IPS DF 6.9 (cell line): Measurements from ENCODE around the gene KHDC1.
"Not testable (repeated sequence)": the region's sequence is repeated elsewhere in the genome, so short reads cannot be mapped to it uniquely, and the experiment has no call there.

Experiments used
- DNase-seq: peaks from one replicate; pipeline ENCODE4 v3.0.0-alpha.2; 2013; ENCODE audit warnings: low read depth, low spot score
- H3K27ac ChIP-seq: one replicate; pipeline ENCODE4 v1.5.1; 2013; ENCODE audit warnings: low read length, control low read depth
- H3K27me3 ChIP-seq: 2 replicates; pipeline ENCODE4 v1.6.1; 2013; ENCODE audit warnings: mild to moderate bottlenecking, low read length; ENCODE audit not compliant: control insufficient read depth, insufficient read depth
- H3K36me3 ChIP-seq: 2 replicates; pipeline ENCODE4 v1.6.1; 2013; ENCODE audit warnings: low read length; ENCODE audit not compliant: control insufficient read depth, insufficient read depth
- H3K4me1 ChIP-seq: 2 replicates; pipeline ENCODE4 v1.6.1; 2013; ENCODE audit warnings: low read length; ENCODE audit not compliant: control insufficient read depth, insufficient read depth
- H3K4me3 ChIP-seq: 2 replicates; pipeline ENCODE4 v1.5.1; 2013; ENCODE audit warnings: mild to moderate bottlenecking, low read length
- H3K9me3 ChIP-seq: 2 replicates; pipeline ENCODE4 v1.6.1; 2013; ENCODE audit warnings: low read length, inconsistent platforms; ENCODE audit not compliant: control insufficient read depth, insufficient read depth
- WGBS: extraction: QIAGEN DNeasy Blood & Tissue Kit; methylation state at CpG from one replicate; pipeline ENCODE4 v1.1.7; 2013; ENCODE audit warnings: mixed read lengths, missing lambda C conversion rate; ENCODE audit not compliant: insufficient read length, insufficient coverage; 5-methylcytosine and 5-hydroxymethylcytosine counted together

Gene KHDC1, protein sequence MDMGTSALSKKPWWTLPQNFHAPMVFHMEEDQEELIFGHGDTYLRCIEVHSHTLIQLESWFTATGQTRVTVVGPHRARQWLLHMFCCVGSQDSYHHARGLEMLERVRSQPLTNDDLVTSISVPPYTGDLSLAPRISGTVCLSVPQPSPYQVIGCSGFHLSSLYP

GRCh38 chr6:73262671-73263569, at the start of gene KHDC1:
KHDC1 (minus strand) TSS chr6:73263196; CDS start chr6:73242517, 20,679 bp downstream.
- H3K27me3 ChIP-seq, result no peaks in the 10 kb centered on the region
- DNase-seq, result peak; percentile 37
- no CpG with 5 or more reads among the region's 63 CpGs for WGBS
- no peaks in the 10 kb centered on the region for H3K9me3 ChIP-seq
- no peaks in the 10 kb centered on the region for H3K36me3 ChIP-seq
- no peaks in the 10 kb centered on the region for H3K4me1 ChIP-seq
- H3K27ac ChIP-seq, result no peak within 1 kb of the TSS
- H3K4me3 ChIP-seq, result peak within 1 kb of the TSS; percentile 57

GRCh38 chr6:73310503-73310845, 47.5 kb upstream of the KHDC1 start:
- not testable (repeated sequence) for H3K27ac ChIP-seq, H3K9me3 ChIP-seq, H3K27me3 ChIP-seq, H3K36me3 ChIP-seq, H3K4me1 ChIP-seq, DNase-seq
- H3K4me3 ChIP-seq, result peak overlapping the region; percentile 70; the same call in 1 of the 2 replicates
- no CpG with 5 or more reads among the region's 4 CpGs for WGBS

GRCh38 chr6:73309785-73310502, 46.9 kb upstream of the KHDC1 start:
- H3K36me3 ChIP-seq, result no peaks in the 10 kb centered on the region
- peak overlapping the region; percentile 70 for H3K4me3 ChIP-seq
- H3K27me3 ChIP-seq, result no peaks in the 10 kb centered on the region
- no peaks in the 10 kb centered on the region for H3K9me3 ChIP-seq
- no peak for DNase-seq
- no peak overlapping the region for H3K27ac ChIP-seq
- no peaks in the 10 kb centered on the region for H3K4me1 ChIP-seq
- no CpG with 5 or more reads among the region's 59 CpGs for WGBS

DNA sequence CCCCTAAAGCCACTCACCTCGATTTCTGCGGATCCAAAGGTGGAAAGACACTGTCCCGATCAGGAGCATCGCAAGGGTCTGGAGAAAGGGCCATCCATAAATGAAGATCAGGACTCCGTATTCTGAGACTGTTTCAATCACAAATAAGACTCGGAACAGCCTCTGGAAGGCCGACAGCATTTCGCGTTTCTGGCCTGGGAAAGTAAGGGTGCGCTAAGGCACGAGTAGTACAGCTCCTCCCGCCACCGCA, 46.5 kb upstream of the KHDC1 start:
- DNase-seq, result no peak
- Histone ChIP-seq H3K36me3 (no peaks in the 10 kb centered on the region), H3K27ac (no peak overlapping the region), H3K4me1 (no peaks in the 10 kb centered on the region), H3K9me3 (no peaks in the 10 kb centered on the region), H3K4me3 (peak overlapping the region; percentile 70), H3K27me3 (no peaks in the 10 kb centered on the region)
- WGBS, result no CpG with 5 or more reads among the region's 13 CpGs

DNA sequence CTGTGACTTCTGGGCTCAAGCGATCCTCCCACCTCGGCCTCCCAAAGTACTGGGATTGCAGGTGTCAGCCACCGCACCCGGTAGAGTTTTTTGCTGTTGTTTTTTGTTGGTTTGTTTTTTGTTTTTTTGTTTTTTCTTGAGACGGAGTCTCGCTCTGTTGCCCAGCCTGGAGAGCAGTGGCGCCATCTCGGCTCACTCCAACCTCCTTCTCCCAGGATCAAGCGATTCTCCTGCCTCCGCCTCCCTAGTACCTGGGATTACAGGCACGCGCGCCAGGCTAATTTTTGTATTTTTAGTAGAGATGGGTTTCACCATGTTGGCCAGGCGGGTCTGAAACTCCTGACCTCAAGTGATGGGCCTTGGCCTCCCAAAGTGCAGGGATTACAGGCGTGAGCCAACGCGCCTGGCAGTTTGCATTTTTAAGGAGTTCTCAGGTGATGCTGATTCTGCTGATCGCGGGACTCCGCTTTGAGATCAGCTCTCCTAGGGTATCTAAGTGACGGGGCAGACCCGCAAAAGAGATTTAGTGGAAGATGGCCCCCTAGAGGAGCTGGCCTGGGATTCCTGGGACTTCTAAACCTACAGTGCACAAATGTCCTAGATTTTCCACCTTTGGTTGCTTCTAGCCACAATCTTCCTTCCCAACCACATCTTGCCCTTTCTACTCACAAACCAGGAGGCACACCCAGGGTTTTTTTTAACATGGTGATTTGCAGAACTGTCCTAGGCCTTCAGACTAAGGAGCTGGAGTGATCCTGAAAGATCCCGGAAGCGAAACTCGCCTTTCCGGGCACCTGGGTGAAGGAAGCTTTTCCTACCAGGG, 45.9 kb upstream of the KHDC1 start:
- H3K4me3 ChIP-seq, result peak overlapping the region; percentile 70; the same call in 1 of the 2 replicates
- H3K36me3 ChIP-seq, result no peaks in the 10 kb centered on the region
- H3K27me3 ChIP-seq, result no peaks in the 10 kb centered on the region
- DNase-seq, result no peak
- no CpG with 5 or more reads among the region's 26 CpGs for WGBS
- H3K27ac ChIP-seq, result no peak overlapping the region
- H3K9me3 ChIP-seq, result no peaks in the 10 kb centered on the region
- no peaks in the 10 kb centered on the region for H3K4me1 ChIP-seq

DNA sequence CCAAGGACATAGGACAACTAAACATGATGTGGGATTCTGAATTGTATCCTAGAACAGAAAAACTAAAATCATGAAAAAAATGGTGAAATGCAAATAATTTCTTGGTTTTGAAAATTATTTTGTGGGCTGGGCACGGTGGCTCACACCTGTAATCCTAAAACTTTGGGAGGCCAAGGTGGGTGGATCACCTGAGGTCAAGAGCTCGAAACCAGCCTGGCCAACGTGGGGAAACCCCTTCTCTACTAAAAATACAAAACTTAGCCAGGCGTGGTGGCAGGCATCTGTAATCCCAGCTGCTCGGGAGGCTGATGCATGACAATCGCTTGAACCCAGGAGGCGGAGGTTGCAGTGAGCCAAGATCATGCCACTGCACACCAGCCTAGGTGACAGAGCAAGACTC, 40.8 kb upstream of the KHDC1 start:
- not testable (repeated sequence) for DNase-seq, H3K9me3 ChIP-seq, H3K27me3 ChIP-seq, H3K36me3 ChIP-seq, H3K4me3 ChIP-seq, H3K27ac ChIP-seq, H3K4me1 ChIP-seq
- WGBS, result no CpG with 5 or more reads among the region's 7 CpGs

GRCh38 chr6:73302339-73302738, 39.3 kb upstream of the KHDC1 start:
- no CpG with 5 or more reads among the region's 2 CpGs for WGBS
- Histone ChIP-seq H3K36me3 (peaks cover 5% of the 10 kb centered on the region; the same call in 1 of the 2 replicates), H3K4me1 (no peaks in the 10 kb centered on the region), H3K4me3 (no peak overlapping the region), H3K9me3 (no peaks in the 10 kb centered on the region), H3K27ac (no peak overlapping the region), H3K27me3 (no peaks in the 10 kb centered on the region)
- no peak for DNase-seq

- Histone ChIP-seq H3K4me1 (no peaks in the 10 kb centered on the region), H3K27ac (no peak overlapping the region), H3K27me3 (no peaks in the 10 kb centered on the region), H3K36me3 (peaks cover 5% of the 10 kb centered on the region; the same call in 1 of the 2 replicates), H3K9me3 (no peaks in the 10 kb centered on the region), H3K4me3 (no peak overlapping the region)
- no peak for DNase-seq
- no CpG with 5 or more reads among the region's 50 CpGs for WGBS
Measured at GRCh38 chr6:73299151-73299971, 36.4 kb upstream of the KHDC1 start.

DNA sequence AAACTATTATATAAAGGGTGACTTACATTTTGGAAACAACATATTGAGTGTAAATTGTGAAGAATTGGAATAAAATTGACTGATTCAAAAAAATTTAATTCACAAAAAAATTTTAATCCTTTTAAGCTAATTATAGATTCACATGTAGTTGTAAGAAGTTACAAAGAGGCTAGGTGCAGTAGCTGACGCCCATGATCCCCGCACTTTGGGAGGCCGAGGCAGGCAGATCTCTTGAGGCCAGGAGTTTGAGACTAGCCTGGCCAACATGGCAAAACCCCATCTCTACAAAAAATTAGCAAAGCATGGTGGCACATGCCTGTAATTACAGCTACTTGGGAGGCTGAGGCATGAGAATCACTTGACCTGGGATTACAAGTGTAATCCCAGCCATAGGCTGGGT, 30.3 kb upstream of the KHDC1 start:
- WGBS, result no CpG with 5 or more reads among the region's 3 CpGs
- Histone ChIP-seq H3K27ac (no peak overlapping the region), H3K4me3 (no peak overlapping the region), H3K4me1 (no peaks in the 10 kb centered on the region), H3K9me3 (no peaks in the 10 kb centered on the region), H3K27me3 (no peaks in the 10 kb centered on the region), H3K36me3 (no peaks in the 10 kb centered on the region)
- no peak for DNase-seq
